IMR-90 (cell line): ENCODE data around the gene CHN2. TPM values are rescaled to one million over a fixed set of nuclear protein-coding genes. Genes with fewer than 3 reads are reported as not detected.

ENCODE experiments used
- ATAC-seq: fragments of 200-7000 bp; cut with Tn5 transposase; 2 replicates; pipeline ENCODE4 v1.9.1; 2020; ENCODE audit warnings: low read depth, mild to moderate bottlenecking, moderate library complexity
- BruUV-seq: library from RNA; stranded (reverse); fragments of 400-500 nt; replicated peaks from 2 replicates; lab custom pipeline; 2021; lab: Mats Ljungman, UMichigan
- CTCF ChIA-PET: fragments of 300-600 bp; formaldehyde crosslinking; extraction: SDS; loops from one replicate; lab custom pipeline; 2021; ENCODE audit warnings: antibody characterized with exemption; lab: Yijun Ruan, JAX
- POLR2A ChIA-PET: fragments of 300-600 bp; sonication (Branson Sonifier 250); formaldehyde crosslinking; loops from one replicate; lab custom pipeline; 2022; ENCODE audit warnings: antibody characterized with exemption; ENCODE audit not compliant: unreplicated experiment; lab: Charles Lee
- DNase-seq: peaks from one replicate; pipeline ENCODE4 v3.0.0; 2013
- H2AFZ ChIP-seq: replicated peaks from 2 replicates; pipeline ENCODE3; 2013; ENCODE audit warnings: low read length, mild to moderate bottlenecking; ENCODE audit not compliant: poor library complexity
- H2AK5ac ChIP-seq: 2 replicates; pipeline ENCODE4 v1.6.1; 2013; ENCODE audit warnings: low read depth, low read length, inconsistent platforms
- H2AK9ac ChIP-seq: replicated peaks from 2 replicates; pipeline ENCODE3; 2013; ENCODE audit warnings: mild to moderate bottlenecking, low read depth, low read length, moderate library complexity; ENCODE audit not compliant: poor library complexity
- H2BK120ac ChIP-seq: 2 replicates; pipeline ENCODE4 v1.6.1; 2013; ENCODE audit warnings: low read depth, low read length, inconsistent platforms
- H2BK15ac ChIP-seq: 3 replicates; pipeline ENCODE4 v1.6.1; 2013; ENCODE audit warnings: low read depth, low read length, inconsistent platforms
- H2BK20ac ChIP-seq: 2 replicates; pipeline ENCODE4 v1.6.1; 2013; ENCODE audit warnings: low read depth, mild to moderate bottlenecking, inconsistent platforms, low read length, moderate library complexity
- H2BK5ac ChIP-seq: 2 replicates; pipeline ENCODE4 v1.6.1; 2013; ENCODE audit warnings: mild to moderate bottlenecking, low read depth, low read length, inconsistent platforms; ENCODE audit not compliant: poor library complexity, severe bottlenecking
- H3K14ac ChIP-seq: replicated peaks from 2 replicates; pipeline ENCODE4 v1.6.1; 2013; ENCODE audit warnings: low read depth, low read length, inconsistent platforms
- H3K18ac ChIP-seq: 2 replicates; pipeline ENCODE4 v1.6.1; 2013; ENCODE audit warnings: low read depth, low read length, control low read depth
- H3K23ac ChIP-seq: 2 replicates; pipeline ENCODE4 v1.6.1; 2013; ENCODE audit warnings: low read depth, low read length, inconsistent platforms
- H3K27ac ChIP-seq: 2 replicates; pipeline ENCODE4 v1.5.1; 2013; ENCODE audit warnings: mild to moderate bottlenecking, control low read depth, low read length; ENCODE audit not compliant: insufficient read depth
- H3K27me3 ChIP-seq: 2 replicates; pipeline ENCODE4 v1.6.1; 2013; ENCODE audit warnings: low read length; ENCODE audit not compliant: control insufficient read depth, insufficient read depth
- H3K36me3 ChIP-seq: 2 replicates; pipeline ENCODE4 v1.6.1; 2013; ENCODE audit warnings: low read length, mixed read lengths; ENCODE audit not compliant: control insufficient read depth, insufficient read depth
- H3K4ac ChIP-seq: 2 replicates; pipeline ENCODE4 v1.6.1; 2013; ENCODE audit warnings: low read depth, low read length, inconsistent platforms
- H3K4me1 ChIP-seq: 2 replicates; pipeline ENCODE4 v1.6.1; 2013; ENCODE audit warnings: low read length, mixed read lengths; ENCODE audit not compliant: control insufficient read depth, insufficient read depth
- H3K4me2 ChIP-seq: 2 replicates; pipeline ENCODE4 v1.6.1; 2013; ENCODE audit warnings: low read depth, mild to moderate bottlenecking, control low read depth, low read length, moderate library complexity
- H3K4me3 ChIP-seq: 2 replicates; pipeline ENCODE4 v1.5.1; 2013; ENCODE audit warnings: low read depth, mild to moderate bottlenecking, control low read depth, low read length, moderate library complexity; ENCODE audit not compliant: insufficient read depth
- H3K56ac ChIP-seq: 2 replicates; pipeline ENCODE4 v1.6.1; 2013; ENCODE audit warnings: low read length, inconsistent platforms; ENCODE audit not compliant: insufficient read depth; ENCODE audit errors: extremely low read depth
- H3K79me1 ChIP-seq, 2 experiments: 2 replicates each; pipeline ENCODE4 v1.6.1; 2013; ENCODE audit warnings: low read length in 2 of 2, inconsistent platforms in 1 of 2, low read depth in 1 of 2
- H3K9ac ChIP-seq: 2 replicates; pipeline ENCODE4 v1.6.1; 2013; ENCODE audit warnings: low read depth, low read length, control low read depth
- H3K9me1 ChIP-seq: 2 replicates; pipeline ENCODE4 v1.6.1; 2013; ENCODE audit warnings: low read length, inconsistent platforms; ENCODE audit not compliant: insufficient read depth
- H3K9me3 ChIP-seq: 2 replicates; pipeline ENCODE4 v1.6.1; 2013; ENCODE audit warnings: low read length; ENCODE audit not compliant: control insufficient read depth, insufficient read depth
- H4K20me1 ChIP-seq: 2 replicates; pipeline ENCODE4 v1.6.1; 2013; ENCODE audit warnings: low read length, inconsistent platforms; ENCODE audit not compliant: insufficient read depth
- H4K5ac ChIP-seq: 2 replicates; pipeline ENCODE4 v1.6.1; 2013; ENCODE audit warnings: mild to moderate bottlenecking, low read depth, low read length, control low read depth
- H4K8ac ChIP-seq, 2 experiments: 2 replicates each; pipeline ENCODE4 v1.6.1; 2013; ENCODE audit warnings: low read depth in 2 of 2, low read length in 2 of 2, control low read depth in 1 of 2, inconsistent platforms in 1 of 2
- H4K91ac ChIP-seq: 2 replicates; pipeline ENCODE4 v1.6.1; 2013; ENCODE audit warnings: low read depth, low read length, inconsistent platforms; ENCODE audit not compliant: insufficient read depth
- MAZ ChIP-seq: IDR thresholded peaks from 2 replicates; pipeline ENCODE4 v1.6.1; 2012; ENCODE audit warnings: low read depth, mild to moderate bottlenecking, low read length, improper control_type of control experiment, moderate library complexity, borderline replicate concordance
- WGBS, 2 experiments: methylation state at CpG; one replicate each; pipeline versions ENCODE4 v1.1.5 to v1.1.7; 2013; ENCODE audit warnings: missing lambda C conversion rate in 2 of 2; ENCODE audit not compliant: insufficient read length in 1 of 2; ENCODE audit errors: extremely low coverage in 2 of 2; 5-methylcytosine and 5-hydroxymethylcytosine counted together
- dilution Hi-C: fragments of 300-500 bp; cut with HindIII; formaldehyde crosslinking; loops from one replicate; pipeline ENCODE4 v1.14.3; 2018; ENCODE audit warnings: low sequenced_read_pairs; ENCODE audit not compliant: unreplicated experiment
- in situ Hi-C: fragments of 300-500 bp; cut with MboI; formaldehyde crosslinking; loops from 3 replicates; pipeline ENCODE4 v1.14.3; 2019; ENCODE audit warnings: low sequenced_read_pairs, inconsistent platforms, mixed read lengths
- intact Hi-C: fragments of 100-400 bp; cut with micrococcal nuclease; formaldehyde crosslinking; loops from 2 replicates; pipeline ENCODE4 v1.10.0; 2022
- polyA plus RNA-seq, 3 experiments: library from polyadenylated mRNA; depleted of rRNA; stranded (reverse); fragments of >200 nt; gene quantifications; 2 replicates each; pipeline ENCODE4 v1.2.3, GENCODE V29; 2012; ENCODE audit warnings: low replicate concordance in 1 of 3
- total RNA-seq: library from RNA; depleted of rRNA; stranded (reverse); fragments of >200 nt; gene quantifications from 2 replicates; pipeline ENCODE4 v1.2.3, GENCODE V29; 2012

The CHN2 gene
- total and polyA plus RNA-seq, 2 of the 4 experiments (the other 2 are of a cell fraction): not detected

DNA sequence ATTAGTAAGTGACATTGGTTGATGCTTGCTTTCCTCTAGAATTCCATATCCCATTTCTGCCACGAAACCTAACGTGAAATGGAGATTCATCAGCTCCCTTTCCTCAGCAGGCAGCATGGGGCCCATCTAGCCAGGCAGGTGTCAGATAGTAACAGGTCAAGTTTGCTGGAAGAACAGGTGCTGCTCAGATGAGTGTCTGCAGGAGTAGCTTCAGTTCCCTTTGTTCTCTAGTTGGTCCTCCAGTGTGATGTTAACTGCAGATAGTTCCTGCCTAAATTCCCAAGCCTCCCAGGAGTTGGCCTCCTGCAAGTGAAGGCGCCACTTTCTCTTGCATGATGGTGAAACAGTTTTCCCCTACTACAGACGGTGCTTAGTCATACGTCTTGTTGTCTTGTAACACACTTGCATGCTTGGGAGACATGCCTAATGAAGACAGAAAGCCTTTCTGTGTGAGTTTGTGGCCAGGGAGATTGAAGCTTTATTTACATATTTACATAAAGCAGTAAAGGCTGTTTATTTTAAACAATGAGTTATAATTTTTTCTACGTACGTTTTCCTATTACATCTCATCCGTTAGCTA, 175.4 kb downstream of the CHN2 start:
- ChIA-PET POLR2A (no interaction called here), CTCF (no interaction called here)
- Histone ChIP-seq H2AK5ac (no peak overlapping the region), H3K9me3 (no peaks in the 10 kb centered on the region; the same call in 1 of the 2 replicates), H2BK20ac (no peak overlapping the region), H3K9me1 (no peaks in the 10 kb centered on the region), H4K20me1 (no peaks in the 10 kb centered on the region), H2AFZ (no peak overlapping the region), H3K4me1 (no peaks in the 10 kb centered on the region), H3K4ac (no peak overlapping the region), H3K56ac (no peak overlapping the region), H3K4me2 (no peak overlapping the region), H3K27me3 (no peaks in the 10 kb centered on the region), H3K79me1 (no peaks in the 10 kb centered on the region), H3K27ac (no peak overlapping the region), H2BK5ac (no peak overlapping the region), H4K91ac (no peak overlapping the region), H2AK9ac (no peak overlapping the region), H3K36me3 (no peaks in the 10 kb centered on the region), H4K5ac (no peak overlapping the region), H3K4me3 (no peak overlapping the region), H3K9ac (no peak overlapping the region), H3K18ac (no peak overlapping the region), H3K23ac (no peak overlapping the region), H2BK15ac (no peak overlapping the region), H3K14ac (no peak overlapping the region), H2BK120ac (no peak overlapping the region), H4K8ac (no peak overlapping the region)
- no TSS peak for BruUV-seq
- no peak for DNase-seq
- in situ Hi-C loops: no loop called here
- dilution Hi-C loops: no loop called here
- no peak for ATAC-seq
- WGBS, 2 experiments: 50% methylated on average over 2 of the region's 8 CpGs; no CpG with 5 or more reads in 1 of the 2 experiments
- TF ChIP-seq MAZ: no peak
- intact Hi-C loops: no loop called here
